HEK293 (cell line): ENCODE results near the gene HES1.

ENCODE experiments used
- GLI2 ChIP-seq: fragments of 450-650 bp; formaldehyde crosslinking; IDR thresholded peaks from 2 replicates; pipeline ENCODE4; 2017; ENCODE audit warnings: missing biosample characterization, missing genetic modification characterization, low read depth, borderline replicate concordance
- HOXD13 ChIP-seq: sonication (generic); formaldehyde crosslinking; IDR thresholded peaks from 2 replicates; pipeline ENCODE4 v1.8.0; 2022; ENCODE audit warnings: missing genetic modification reagents, borderline replicate concordance
- PRDM1 ChIP-seq: fragments of 450-650 bp; formaldehyde crosslinking; IDR thresholded peaks from 2 replicates; pipeline ENCODE4; 2016; ENCODE audit warnings: missing biosample characterization, missing genetic modification characterization
- YY1 ChIP-seq: fragments of 450-650 bp; formaldehyde crosslinking; IDR thresholded peaks from 2 replicates; pipeline ENCODE4 v1.5.1; 2018; ENCODE audit warnings: missing biosample characterization, missing genetic modification characterization
- YY2 ChIP-seq: fragments of 450-650 bp; formaldehyde crosslinking; IDR thresholded peaks from 2 replicates; pipeline ENCODE4 v1.5.1; 2016; ENCODE audit warnings: missing biosample characterization, missing genetic modification characterization
- ZNF112 ChIP-seq: fragments of 450-650 bp; formaldehyde crosslinking; IDR thresholded peaks from 2 replicates; pipeline ENCODE4 v1.5.0; 2017; ENCODE audit warnings: missing biosample characterization, missing genetic modification characterization
- ZNF214 ChIP-seq: fragments of 450-650 bp; formaldehyde crosslinking; IDR thresholded peaks from 2 replicates; pipeline ENCODE4 v1.5.1; 2017; ENCODE audit warnings: missing biosample characterization, mild to moderate bottlenecking, missing genetic modification characterization, borderline replicate concordance
- ZNF350 ChIP-seq: fragments of 450-650 bp; formaldehyde crosslinking; IDR thresholded peaks from 2 replicates; pipeline ENCODE4 v1.5.0; 2017; ENCODE audit warnings: missing biosample characterization, mild to moderate bottlenecking, missing genetic modification characterization
- ZNF404 ChIP-seq: fragments of 450-650 bp; formaldehyde crosslinking; IDR thresholded peaks from 2 replicates; pipeline ENCODE4 v1.5.1; 2017; ENCODE audit warnings: missing biosample characterization, missing genetic modification characterization
- ZNF623 ChIP-seq: fragments of 450-650 bp; formaldehyde crosslinking; IDR thresholded peaks from 2 replicates; pipeline ENCODE4 v1.5.1; 2016; ENCODE audit warnings: missing biosample characterization, missing genetic modification characterization
- ZNF701 ChIP-seq: fragments of 450-650 bp; formaldehyde crosslinking; IDR thresholded peaks from 2 replicates; pipeline ENCODE4 v1.5.1; 2016; ENCODE audit warnings: missing biosample characterization, missing genetic modification characterization
- ZNF785 ChIP-seq: fragments of 450-650 bp; formaldehyde crosslinking; IDR thresholded peaks from 2 replicates; pipeline ENCODE4 v1.5.1; 2016; ENCODE audit warnings: missing biosample characterization, missing genetic modification characterization
- TF ChIP-seq, protein P1 (sequence below): fragments of 450-650 bp; formaldehyde crosslinking; IDR thresholded peaks from 2 replicates; pipeline ENCODE4 v1.5.1; 2016; ENCODE audit warnings: missing biosample characterization, missing genetic modification characterization
- TF ChIP-seq, protein P2 (sequence below): fragments of 450-650 bp; formaldehyde crosslinking; IDR thresholded peaks from 2 replicates; pipeline ENCODE4 v1.5.1; 2016; ENCODE audit warnings: missing biosample characterization, missing genetic modification characterization
- TF ChIP-seq, protein P3 (sequence below): IDR thresholded peaks from 2 replicates; pipeline ENCODE4 v1.6.1; 2011; ENCODE audit warnings: mild to moderate bottlenecking, low read depth, low read length, borderline replicate concordance
- TF ChIP-seq, protein P4 (sequence below): fragments of 450-650 bp; formaldehyde crosslinking; conservative IDR thresholded peaks from 2 replicates; pipeline ENCODE4 v1.5.1; 2016; ENCODE audit warnings: low read depth, missing biosample characterization, missing genetic modification characterization
- TF ChIP-seq, protein P5 (sequence below): fragments of 450-650 bp; formaldehyde crosslinking; IDR thresholded peaks from 2 replicates; pipeline ENCODE4 v1.5.1; 2016; ENCODE audit warnings: missing biosample characterization, missing genetic modification characterization
- TF ChIP-seq, protein P6 (sequence below): fragments of 450-650 bp; formaldehyde crosslinking; IDR thresholded peaks from 2 replicates; pipeline ENCODE4 v1.5.1; 2017; ENCODE audit warnings: missing biosample characterization, missing genetic modification characterization

HES1 gene

DNA sequence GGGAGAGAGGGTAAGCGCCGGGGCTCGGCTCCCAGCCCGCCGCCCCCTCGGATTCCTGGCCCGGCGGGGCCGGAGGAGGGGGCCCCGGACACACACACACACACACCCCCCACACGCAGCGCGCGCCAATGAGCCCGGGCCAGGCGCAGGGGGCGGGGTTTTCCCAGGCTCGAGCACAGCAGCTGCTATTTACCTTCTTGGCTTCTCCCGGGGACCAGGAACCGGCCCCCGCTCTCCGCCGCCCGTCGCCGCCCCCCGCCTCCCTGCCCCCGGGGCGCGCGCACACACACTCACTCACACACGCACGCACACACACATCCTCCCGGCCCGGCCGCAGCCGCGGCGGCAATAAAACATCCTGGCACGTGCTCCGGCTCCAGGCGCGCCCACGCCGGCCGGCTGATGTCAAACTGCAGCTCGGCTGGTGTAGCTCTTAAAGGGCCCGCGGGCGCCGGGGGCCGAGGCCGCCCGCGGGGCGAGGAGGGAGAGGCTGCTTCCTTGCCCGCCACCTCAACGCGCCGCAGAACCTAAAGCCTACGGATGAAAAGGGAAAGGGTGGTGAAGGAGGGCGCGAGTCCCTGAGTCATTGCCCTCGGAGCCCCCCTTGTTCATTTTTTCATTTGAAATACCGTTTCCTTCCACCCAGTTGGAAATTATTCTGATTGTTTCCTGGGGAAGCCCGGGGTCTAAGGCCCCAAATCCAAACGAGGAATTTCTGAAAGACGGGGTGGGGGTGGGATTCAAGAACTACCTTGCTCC lies 1.0 kb upstream of the HES1 start (continued):
- TF ChIP-seq, protein P1, sequence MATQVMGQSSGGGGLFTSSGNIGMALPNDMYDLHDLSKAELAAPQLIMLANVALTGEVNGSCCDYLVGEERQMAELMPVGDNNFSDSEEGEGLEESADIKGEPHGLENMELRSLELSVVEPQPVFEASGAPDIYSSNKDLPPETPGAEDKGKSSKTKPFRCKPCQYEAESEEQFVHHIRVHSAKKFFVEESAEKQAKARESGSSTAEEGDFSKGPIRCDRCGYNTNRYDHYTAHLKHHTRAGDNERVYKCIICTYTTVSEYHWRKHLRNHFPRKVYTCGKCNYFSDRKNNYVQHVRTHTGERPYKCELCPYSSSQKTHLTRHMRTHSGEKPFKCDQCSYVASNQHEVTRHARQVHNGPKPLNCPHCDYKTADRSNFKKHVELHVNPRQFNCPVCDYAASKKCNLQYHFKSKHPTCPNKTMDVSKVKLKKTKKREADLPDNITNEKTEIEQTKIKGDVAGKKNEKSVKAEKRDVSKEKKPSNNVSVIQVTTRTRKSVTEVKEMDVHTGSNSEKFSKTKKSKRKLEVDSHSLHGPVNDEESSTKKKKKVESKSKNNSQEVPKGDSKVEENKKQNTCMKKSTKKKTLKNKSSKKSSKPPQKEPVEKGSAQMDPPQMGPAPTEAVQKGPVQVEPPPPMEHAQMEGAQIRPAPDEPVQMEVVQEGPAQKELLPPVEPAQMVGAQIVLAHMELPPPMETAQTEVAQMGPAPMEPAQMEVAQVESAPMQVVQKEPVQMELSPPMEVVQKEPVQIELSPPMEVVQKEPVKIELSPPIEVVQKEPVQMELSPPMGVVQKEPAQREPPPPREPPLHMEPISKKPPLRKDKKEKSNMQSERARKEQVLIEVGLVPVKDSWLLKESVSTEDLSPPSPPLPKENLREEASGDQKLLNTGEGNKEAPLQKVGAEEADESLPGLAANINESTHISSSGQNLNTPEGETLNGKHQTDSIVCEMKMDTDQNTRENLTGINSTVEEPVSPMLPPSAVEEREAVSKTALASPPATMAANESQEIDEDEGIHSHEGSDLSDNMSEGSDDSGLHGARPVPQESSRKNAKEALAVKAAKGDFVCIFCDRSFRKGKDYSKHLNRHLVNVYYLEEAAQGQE: peak; percentile 69
- TF ChIP-seq ZNF701 (tag by site-specific recombination) (no peak), ZNF350 (tag by site-specific recombination) (no peak), ZNF214 (tag by site-specific recombination) (no peak), ZNF404 (tag by site-specific recombination) (no peak), ZNF785 (tag by site-specific recombination) (peak; percentile 94), ZNF623 (tag by site-specific recombination) (peak; percentile 55; the same call in 1 of the 2 replicates), HOXD13 (peak; percentile 98), YY1 (peak; percentile 58; the same call in 1 of the 2 replicates), ZNF112 (tag by site-specific recombination) (no peak), PRDM1 (tag by site-specific recombination) (no peak; the same call in 1 of the 2 replicates), GLI2 (tag by site-specific recombination) (peak; percentile 97), YY2 (tag by site-specific recombination) (no peak; the same call in 1 of the 2 replicates)
- TF ChIP-seq, protein P2, sequence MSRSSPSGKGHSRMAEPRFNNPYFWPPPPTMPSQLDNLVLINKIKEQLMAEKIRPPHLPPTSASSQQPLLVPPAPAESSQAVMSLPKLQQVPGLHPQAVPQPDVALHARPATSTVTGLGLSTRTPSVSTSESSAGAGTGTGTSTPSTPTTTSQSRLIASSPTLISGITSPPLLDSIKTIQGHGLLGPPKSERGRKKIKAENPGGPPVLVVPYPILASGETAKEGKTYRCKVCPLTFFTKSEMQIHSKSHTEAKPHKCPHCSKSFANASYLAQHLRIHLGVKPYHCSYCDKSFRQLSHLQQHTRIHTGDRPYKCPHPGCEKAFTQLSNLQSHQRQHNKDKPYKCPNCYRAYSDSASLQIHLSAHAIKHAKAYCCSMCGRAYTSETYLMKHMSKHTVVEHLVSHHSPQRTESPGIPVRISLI (tag by site-specific recombination): no peak
- TF ChIP-seq, protein P3, sequence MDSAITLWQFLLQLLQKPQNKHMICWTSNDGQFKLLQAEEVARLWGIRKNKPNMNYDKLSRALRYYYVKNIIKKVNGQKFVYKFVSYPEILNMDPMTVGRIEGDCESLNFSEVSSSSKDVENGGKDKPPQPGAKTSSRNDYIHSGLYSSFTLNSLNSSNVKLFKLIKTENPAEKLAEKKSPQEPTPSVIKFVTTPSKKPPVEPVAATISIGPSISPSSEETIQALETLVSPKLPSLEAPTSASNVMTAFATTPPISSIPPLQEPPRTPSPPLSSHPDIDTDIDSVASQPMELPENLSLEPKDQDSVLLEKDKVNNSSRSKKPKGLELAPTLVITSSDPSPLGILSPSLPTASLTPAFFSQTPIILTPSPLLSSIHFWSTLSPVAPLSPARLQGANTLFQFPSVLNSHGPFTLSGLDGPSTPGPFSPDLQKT: no peak
- TF ChIP-seq, protein P4, sequence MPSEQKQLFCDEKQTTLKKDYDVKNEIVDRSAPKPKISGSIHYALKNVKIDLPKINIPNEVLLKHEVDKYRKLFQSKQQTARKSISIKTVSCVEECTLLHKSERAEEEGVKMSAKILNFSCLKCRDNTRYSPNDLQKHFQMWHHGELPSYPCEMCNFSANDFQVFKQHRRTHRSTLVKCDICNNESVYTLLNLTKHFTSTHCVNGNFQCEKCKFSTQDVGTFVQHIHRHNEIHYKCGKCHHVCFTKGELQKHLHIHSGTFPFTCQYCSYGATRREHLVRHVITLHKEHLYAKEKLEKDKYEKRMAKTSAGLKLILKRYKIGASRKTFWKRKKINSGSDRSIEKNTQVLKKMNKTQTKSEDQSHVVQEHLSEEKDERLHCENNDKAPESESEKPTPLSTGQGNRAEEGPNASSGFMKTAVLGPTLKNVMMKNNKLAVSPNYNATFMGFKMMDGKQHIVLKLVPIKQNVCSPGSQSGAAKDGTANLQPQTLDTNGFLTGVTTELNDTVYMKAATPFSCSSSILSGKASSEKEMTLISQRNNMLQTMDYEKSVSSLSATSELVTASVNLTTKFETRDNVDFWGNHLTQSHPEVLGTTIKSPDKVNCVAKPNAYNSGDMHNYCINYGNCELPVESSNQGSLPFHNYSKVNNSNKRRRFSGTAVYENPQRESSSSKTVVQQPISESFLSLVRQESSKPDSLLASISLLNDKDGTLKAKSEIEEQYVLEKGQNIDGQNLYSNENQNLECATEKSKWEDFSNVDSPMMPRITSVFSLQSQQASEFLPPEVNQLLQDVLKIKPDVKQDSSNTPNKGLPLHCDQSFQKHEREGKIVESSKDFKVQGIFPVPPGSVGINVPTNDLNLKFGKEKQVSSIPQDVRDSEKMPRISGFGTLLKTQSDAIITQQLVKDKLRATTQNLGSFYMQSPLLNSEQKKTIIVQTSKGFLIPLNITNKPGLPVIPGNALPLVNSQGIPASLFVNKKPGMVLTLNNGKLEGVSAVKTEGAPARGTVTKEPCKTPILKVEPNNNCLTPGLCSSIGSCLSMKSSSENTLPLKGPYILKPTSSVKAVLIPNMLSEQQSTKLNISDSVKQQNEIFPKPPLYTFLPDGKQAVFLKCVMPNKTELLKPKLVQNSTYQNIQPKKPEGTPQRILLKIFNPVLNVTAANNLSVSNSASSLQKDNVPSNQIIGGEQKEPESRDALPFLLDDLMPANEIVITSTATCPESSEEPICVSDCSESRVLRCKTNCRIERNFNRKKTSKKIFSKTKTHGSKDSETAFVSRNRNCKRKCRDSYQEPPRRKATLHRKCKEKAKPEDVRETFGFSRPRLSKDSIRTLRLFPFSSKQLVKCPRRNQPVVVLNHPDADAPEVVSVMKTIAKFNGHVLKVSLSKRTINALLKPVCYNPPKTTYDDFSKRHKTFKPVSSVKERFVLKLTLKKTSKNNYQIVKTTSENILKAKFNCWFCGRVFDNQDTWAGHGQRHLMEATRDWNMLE (tag by site-specific recombination): no peak
- TF ChIP-seq, protein P5, sequence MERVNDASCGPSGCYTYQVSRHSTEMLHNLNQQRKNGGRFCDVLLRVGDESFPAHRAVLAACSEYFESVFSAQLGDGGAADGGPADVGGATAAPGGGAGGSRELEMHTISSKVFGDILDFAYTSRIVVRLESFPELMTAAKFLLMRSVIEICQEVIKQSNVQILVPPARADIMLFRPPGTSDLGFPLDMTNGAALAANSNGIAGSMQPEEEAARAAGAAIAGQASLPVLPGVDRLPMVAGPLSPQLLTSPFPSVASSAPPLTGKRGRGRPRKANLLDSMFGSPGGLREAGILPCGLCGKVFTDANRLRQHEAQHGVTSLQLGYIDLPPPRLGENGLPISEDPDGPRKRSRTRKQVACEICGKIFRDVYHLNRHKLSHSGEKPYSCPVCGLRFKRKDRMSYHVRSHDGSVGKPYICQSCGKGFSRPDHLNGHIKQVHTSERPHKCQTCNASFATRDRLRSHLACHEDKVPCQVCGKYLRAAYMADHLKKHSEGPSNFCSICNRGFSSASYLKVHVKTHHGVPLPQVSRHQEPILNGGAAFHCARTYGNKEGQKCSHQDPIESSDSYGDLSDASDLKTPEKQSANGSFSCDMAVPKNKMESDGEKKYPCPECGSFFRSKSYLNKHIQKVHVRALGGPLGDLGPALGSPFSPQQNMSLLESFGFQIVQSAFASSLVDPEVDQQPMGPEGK (tag by site-specific recombination): peak; percentile 100
- TF ChIP-seq, protein P6, sequence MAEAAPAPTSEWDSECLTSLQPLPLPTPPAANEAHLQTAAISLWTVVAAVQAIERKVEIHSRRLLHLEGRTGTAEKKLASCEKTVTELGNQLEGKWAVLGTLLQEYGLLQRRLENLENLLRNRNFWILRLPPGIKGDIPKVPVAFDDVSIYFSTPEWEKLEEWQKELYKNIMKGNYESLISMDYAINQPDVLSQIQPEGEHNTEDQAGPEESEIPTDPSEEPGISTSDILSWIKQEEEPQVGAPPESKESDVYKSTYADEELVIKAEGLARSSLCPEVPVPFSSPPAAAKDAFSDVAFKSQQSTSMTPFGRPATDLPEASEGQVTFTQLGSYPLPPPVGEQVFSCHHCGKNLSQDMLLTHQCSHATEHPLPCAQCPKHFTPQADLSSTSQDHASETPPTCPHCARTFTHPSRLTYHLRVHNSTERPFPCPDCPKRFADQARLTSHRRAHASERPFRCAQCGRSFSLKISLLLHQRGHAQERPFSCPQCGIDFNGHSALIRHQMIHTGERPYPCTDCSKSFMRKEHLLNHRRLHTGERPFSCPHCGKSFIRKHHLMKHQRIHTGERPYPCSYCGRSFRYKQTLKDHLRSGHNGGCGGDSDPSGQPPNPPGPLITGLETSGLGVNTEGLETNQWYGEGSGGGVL: peak; percentile 100
